GM06990 (cell line): ENCODE data around the gene SMIM5.

ENCODE experiments used
- DNase-seq: peaks from one replicate; pipeline ENCODE4 v3.0.0-alpha.2; 2011; ENCODE audit not compliant: insufficient read length; ENCODE audit errors: extremely low read depth
- H3K27me3 ChIP-seq: replicated peaks from 2 replicates; pipeline ENCODE4 v1.6.0; 2011; ENCODE audit warnings: low read length; ENCODE audit not compliant: control insufficient read depth, insufficient read depth
- H3K36me3 ChIP-seq: 2 replicates; pipeline ENCODE4 v1.5.1; 2011; ENCODE audit warnings: low read length; ENCODE audit not compliant: control insufficient read depth, insufficient read depth
- H3K4me3 ChIP-seq: replicated peaks from 2 replicates; pipeline ENCODE4 v1.5.1; 2011; ENCODE audit warnings: low read depth, mild to moderate bottlenecking, control low read depth, low read length
- TF ChIP-seq, protein P1 (sequence below): IDR thresholded peaks from 2 replicates; pipeline ENCODE4 v1.5.1; 2011; ENCODE audit warnings: low read length, control low read depth, mild to moderate bottlenecking, inconsistent platforms; ENCODE audit not compliant: insufficient read depth, poor library complexity, severe bottlenecking

The SMIM5 gene

DNA sequence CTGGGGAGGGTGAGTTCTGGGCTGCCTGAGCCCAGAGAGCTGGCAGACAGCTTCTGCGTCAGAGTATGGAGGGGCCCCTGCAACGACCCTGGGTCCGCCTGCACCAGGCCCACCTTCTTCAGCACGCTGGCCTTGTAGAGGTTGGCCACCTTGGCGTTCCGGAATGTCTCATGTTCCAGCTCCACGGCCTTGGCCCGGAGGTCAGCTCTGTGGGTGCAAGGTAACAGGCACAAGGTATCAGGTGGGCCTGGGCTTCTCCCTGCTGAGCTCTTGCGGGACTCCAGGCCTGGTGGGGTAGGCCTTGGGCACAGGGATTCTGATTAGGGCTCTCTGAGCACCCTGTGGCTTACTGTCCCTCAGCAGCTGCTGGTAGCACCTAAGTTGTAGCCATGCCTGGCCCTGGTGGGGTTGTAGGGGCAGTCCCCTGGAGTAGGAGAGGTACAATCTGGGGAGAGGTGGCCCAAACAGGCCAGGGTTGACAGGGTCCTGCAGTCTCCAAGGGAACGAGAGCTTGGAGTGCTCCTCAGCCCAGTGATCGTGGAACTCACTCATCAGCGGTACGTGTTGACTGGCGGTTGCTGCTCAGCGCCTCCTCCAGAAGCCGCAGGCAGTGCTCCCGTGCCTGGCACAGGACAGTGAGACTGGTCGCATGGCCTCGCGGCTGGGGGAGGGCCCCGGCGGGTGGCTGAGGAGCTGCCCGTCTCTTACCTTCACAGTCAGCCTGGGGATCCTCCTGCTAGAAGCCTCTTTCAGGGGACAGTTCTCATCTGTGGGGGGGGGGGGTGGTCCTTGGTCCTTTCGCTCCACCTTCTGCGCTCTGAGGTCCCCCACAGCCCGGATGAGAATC, 2.9 kb upstream of the SMIM5 start:
- Histone ChIP-seq H3K27me3 (no peaks in the 10 kb centered on the region), H3K36me3 (peaks cover 6% of the 10 kb centered on the region), H3K4me3 (no peak overlapping the region)
- TF ChIP-seq, protein P1, sequence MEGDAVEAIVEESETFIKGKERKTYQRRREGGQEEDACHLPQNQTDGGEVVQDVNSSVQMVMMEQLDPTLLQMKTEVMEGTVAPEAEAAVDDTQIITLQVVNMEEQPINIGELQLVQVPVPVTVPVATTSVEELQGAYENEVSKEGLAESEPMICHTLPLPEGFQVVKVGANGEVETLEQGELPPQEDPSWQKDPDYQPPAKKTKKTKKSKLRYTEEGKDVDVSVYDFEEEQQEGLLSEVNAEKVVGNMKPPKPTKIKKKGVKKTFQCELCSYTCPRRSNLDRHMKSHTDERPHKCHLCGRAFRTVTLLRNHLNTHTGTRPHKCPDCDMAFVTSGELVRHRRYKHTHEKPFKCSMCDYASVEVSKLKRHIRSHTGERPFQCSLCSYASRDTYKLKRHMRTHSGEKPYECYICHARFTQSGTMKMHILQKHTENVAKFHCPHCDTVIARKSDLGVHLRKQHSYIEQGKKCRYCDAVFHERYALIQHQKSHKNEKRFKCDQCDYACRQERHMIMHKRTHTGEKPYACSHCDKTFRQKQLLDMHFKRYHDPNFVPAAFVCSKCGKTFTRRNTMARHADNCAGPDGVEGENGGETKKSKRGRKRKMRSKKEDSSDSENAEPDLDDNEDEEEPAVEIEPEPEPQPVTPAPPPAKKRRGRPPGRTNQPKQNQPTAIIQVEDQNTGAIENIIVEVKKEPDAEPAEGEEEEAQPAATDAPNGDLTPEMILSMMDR = no peak
- DNase-seq = no peak

DNA sequence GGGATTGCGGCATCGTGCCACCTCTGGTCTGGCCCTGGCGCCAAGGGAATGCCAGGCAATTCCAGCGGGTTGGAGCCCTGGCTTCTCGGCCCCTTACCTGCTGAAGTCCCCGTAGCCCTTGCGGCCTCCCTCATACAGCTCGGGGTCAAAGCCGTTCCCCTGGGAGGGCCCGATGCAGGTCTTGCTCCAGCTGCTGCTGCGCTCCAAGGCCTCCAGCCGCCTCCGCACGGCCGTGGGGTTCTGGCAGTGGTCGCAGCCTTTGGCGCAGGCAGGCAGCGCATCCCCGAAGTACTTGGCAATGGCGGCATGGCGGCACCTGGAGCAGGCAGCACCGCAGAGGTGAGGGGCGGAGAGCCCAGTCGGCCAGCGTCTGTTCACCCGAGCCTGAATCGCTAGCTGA, 1.9 kb upstream of the SMIM5 start:
- no peak for DNase-seq
- H3K4me3 ChIP-seq = no peak overlapping the region
- no peaks in the 10 kb centered on the region for H3K27me3 ChIP-seq
- H3K36me3 ChIP-seq = peaks cover 6% of the 10 kb centered on the region
- TF ChIP-seq, protein P1 = no peak

DNA sequence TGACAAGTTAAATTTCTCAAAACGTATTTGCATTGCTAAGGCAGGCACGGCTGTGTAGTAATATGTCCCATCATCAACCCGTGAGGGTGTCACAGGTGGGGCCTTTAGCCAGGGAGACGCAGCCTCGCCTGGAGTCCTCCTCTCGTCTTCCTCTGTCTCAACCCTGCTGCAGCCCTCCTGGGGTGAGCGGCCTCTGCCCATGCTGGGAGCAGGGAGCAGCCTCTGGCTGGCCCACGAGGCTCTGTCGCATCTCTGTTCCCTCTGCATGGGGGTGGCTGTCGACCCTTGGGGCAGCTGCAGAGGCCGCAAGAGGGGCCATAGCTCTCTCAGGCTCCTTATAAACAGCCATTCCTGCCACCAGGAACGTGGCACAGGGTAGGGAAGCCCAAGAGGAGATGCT, 806 bp upstream of the SMIM5 start:
- H3K4me3 ChIP-seq = no peak overlapping the region
- H3K27me3 ChIP-seq = no peaks in the 10 kb centered on the region
- TF ChIP-seq, protein P1 = no peak
- H3K36me3 ChIP-seq = peaks cover 6% of the 10 kb centered on the region
- DNase-seq = no peak

DNA sequence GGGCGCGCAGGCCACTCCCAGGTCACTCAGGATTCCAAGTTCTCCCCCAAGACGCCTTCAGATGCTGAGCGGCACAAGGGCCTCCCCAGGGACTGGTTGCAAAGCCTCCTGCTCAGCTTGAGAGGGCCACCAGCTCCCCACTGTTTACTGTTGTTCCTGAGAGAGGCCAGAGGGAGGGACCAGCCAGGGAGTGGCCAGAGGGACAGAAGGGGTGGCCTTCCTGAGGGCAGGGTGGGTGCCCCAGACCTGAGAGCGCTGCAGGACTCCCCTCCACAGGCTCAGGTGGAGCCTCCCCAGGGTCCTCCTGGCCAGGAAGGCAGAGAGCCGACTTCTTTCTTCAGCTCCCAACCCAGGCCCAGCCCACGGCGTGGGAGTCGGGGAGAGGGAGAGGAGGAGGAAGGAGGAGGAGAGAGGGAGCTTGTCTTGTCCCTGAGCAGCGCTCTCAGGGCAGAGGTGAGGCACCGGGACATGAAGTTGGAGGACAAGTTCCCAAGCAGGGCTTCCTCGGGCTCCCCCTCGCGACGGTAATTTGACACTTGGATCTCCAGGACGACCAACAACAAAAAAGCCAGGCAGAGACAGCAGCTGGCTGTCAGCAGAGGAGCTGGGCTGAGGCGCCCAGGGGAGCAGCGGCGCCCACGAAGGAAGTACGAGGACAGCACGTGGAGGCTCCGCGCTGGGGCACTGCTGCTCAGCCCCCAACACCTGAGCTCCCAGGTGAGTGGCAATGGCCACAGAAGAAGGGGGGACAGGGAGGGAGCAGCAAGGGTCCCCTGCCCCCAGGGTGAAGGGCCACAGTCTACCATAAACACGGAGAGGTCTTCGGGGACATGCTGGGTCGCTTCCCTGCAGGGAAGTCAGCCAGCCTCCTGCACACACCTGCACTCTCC, 497 bp downstream of the SMIM5 start:
- TF ChIP-seq, protein P1 = peak; percentile 51
- Histone ChIP-seq H3K36me3 (peaks cover 6% of the 10 kb centered on the region), H3K4me3 (no peak overlapping the region), H3K27me3 (no peaks in the 10 kb centered on the region)
- DNase-seq = peak; percentile 41

DNA sequence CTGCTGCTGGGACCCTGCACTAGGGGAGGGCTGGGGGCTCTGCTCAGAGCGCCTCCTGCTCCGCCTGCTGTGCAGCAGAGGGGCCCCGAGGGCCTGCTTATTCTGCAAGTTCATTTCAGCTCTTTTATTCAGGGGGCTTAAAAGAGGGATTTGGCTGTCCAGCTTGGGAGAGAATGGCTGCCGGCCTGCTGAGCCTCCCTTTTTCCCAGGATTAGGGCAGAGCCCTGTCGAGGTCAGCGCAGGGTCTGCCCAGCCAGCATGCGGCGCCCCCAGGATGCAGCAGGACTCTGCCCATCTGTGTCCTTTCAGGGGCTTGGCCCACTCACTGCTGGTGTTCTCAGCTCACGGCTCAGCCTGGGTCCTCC, 1.1 kb downstream of the SMIM5 start:
- DNase-seq = no peak
- Histone ChIP-seq H3K27me3 (no peaks in the 10 kb centered on the region), H3K36me3 (peaks cover 6% of the 10 kb centered on the region), H3K4me3 (no peak overlapping the region)
- TF ChIP-seq, protein P1 = no peak
